Panc1 (cell line): ENCODE measurements around the gene AACS. TPM values are rescaled to one million over a fixed set of nuclear protein-coding genes. Genes with fewer than 3 reads are reported as not detected.

Experiments
- ATAC-seq: fragments of 200-7000 bp; cut with Tn5 transposase; 2 replicates; pipeline ENCODE4 v1.9.1; 2020; ENCODE audit warnings: mild to moderate bottlenecking, moderate library complexity
- BruUV-seq: library from RNA; stranded (reverse); fragments of 400-500 nt; replicated peaks from 2 replicates; lab custom pipeline; 2021; lab: Mats Ljungman, UMichigan
- CTCF ChIA-PET: fragments of 300-600 bp; sonication (Branson Sonifier 250); formaldehyde crosslinking; loops from one replicate; lab custom pipeline; 2022; ENCODE audit warnings: antibody characterized with exemption; lab: Charles Lee
- POLR2A ChIA-PET: fragments of 300-600 bp; sonication (Branson Sonifier 250); formaldehyde crosslinking; loops from one replicate; lab custom pipeline; 2022; ENCODE audit warnings: antibody characterized with exemption; lab: Charles Lee
- DNase-seq: peaks from one replicate; pipeline ENCODE4 v3.0.0-alpha.2; 2010; ENCODE audit warnings: low read depth, low spot score
- H3K27ac ChIP-seq: 2 replicates; pipeline ENCODE4 v1.5.1; 2011; ENCODE audit warnings: mild to moderate bottlenecking, low read length, inconsistent platforms
- H3K27me3 ChIP-seq: fragments of 200-500 bp; sonication (Bioruptor generic); 2 replicates; pipeline ENCODE4 v1.6.0; 2014; ENCODE audit warnings: low read length, inconsistent platforms; ENCODE audit not compliant: control insufficient read depth, insufficient read depth
- H3K36me3 ChIP-seq: fragments of 200-500 bp; sonication (Bioruptor generic); 2 replicates; pipeline ENCODE4 v1.5.1; 2014; ENCODE audit warnings: inconsistent platforms, mild to moderate bottlenecking, low read length, moderate library complexity; ENCODE audit not compliant: control insufficient read depth, insufficient read depth
- H3K4me1 ChIP-seq: 2 replicates; pipeline ENCODE4 v1.5.1; 2011; ENCODE audit warnings: inconsistent platforms, mild to moderate bottlenecking, low read length, moderate library complexity; ENCODE audit not compliant: control insufficient read depth, insufficient read depth
- H3K4me3 ChIP-seq, 2 experiments: 2 replicates each; pipeline ENCODE4 v1.5.1; 2011 to 2012; ENCODE audit warnings: low read depth in 2 of 2, low read length in 2 of 2, mild to moderate bottlenecking in 2 of 2, inconsistent platforms in 1 of 2, moderate library complexity in 1 of 2
- H3K9me3 ChIP-seq: fragments of 200-500 bp; sonication (Bioruptor generic); 2 replicates; pipeline ENCODE4 v1.5.1; 2014; ENCODE audit warnings: low read depth, mild to moderate bottlenecking, inconsistent platforms, low read length, moderate library complexity; ENCODE audit not compliant: control insufficient read depth, insufficient read depth
- POLR2AphosphoS5 ChIP-seq: IDR thresholded peaks from 2 replicates; pipeline ENCODE4 v1.6.1; 2012; ENCODE audit warnings: mild to moderate bottlenecking, low read depth, low read length, moderate library complexity
- REST ChIP-seq, 2 experiments: IDR thresholded peaks; 2 replicates each; pipeline ENCODE4 v1.6.1; 2011 to 2012; ENCODE audit warnings: low read depth in 2 of 2, control low read depth in 1 of 2, low read length in 1 of 2, mild to moderate bottlenecking in 1 of 2, moderate library complexity in 1 of 2; ENCODE audit not compliant: insufficient read depth in 1 of 2
- SIN3A ChIP-seq: IDR thresholded peaks from 2 replicates; pipeline ENCODE4 v1.6.1; 2012; ENCODE audit warnings: low read depth, mild to moderate bottlenecking, low read length, moderate library complexity, borderline replicate concordance; ENCODE audit not compliant: insufficient read depth
- TCF7L2 ChIP-seq: IDR thresholded peaks from 2 replicates; pipeline ENCODE4 v1.6.1; 2011; ENCODE audit warnings: mild to moderate bottlenecking, low read depth, low read length, inconsistent platforms
- in situ Hi-C: cut with HindIII; loops from 2 replicates; pipeline ENCODE4 v1.10.0; 2016; ENCODE audit warnings: low sequenced_read_pairs, low pct_unique_long_range_greater_than_20kb
- intact Hi-C: fragments of 100-400 bp; cut with micrococcal nuclease; formaldehyde crosslinking; loops from one replicate; pipeline ENCODE4 v1.10.0; 2022; ENCODE audit not compliant: unreplicated experiment
- total RNA-seq: library from RNA; stranded (reverse); gene quantifications from one replicate; pipeline ENCODE4 v1.2.1, GENCODE V29; 2021; ENCODE audit not compliant: unreplicated experiment
- TF ChIP-seq, protein P1 (sequence below): fragments of 450-650 bp; IDR thresholded peaks from 2 replicates; pipeline ENCODE4 v1.5.1; 2017; ENCODE audit warnings: mild to moderate bottlenecking

The AACS gene
- total RNA-seq, 1 experiment from 2014 or later: 34.7 TPM

DNA sequence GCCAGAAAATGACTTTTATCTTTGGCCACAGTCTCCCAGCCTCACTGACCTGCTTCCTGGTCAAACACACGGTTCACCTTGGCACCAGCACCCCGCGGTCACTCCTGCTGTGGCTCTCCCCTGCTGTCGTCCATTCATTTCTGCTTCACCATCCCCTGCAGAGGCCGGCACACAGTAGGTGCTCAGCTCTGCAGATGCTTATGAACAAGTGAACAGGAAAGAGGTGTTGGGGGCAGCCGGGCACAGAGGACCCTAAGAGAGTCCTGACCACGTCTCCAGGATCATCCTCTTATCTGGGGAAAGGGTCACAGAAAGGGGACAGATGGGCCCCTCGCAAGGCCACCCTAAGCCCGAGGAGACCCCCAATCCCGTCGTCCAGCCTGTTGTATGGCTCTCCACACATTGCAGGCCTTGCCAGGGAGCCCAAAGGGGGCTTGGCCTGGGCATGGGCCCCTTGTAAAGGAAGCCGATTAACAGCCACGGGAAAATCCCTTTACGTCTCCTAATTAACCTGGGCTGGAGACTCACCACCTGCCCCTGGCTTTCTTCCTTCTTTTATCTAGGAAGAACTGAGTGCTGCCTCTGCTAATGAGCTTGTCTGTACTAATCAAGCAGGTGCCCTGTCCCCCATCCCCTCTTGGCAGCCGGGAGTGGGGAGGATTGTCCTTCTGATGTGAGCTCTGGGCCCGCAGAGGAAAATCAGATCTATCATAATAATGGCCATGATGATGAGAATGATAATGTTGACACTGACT is 119.2 kb downstream of the AACS start:
- ATAC-seq (no peak), DNase-seq (no peak)
- in situ Hi-C loops: no loop called here
- peaks cover 31% of the 10 kb centered on the region for H3K27me3 ChIP-seq
- no peak overlapping the region for H3K27ac ChIP-seq
- no peak overlapping the region for H3K4me3 ChIP-seq
- H3K36me3 ChIP-seq: no peaks in the 10 kb centered on the region
- H3K4me1 ChIP-seq: peaks cover 17% of the 10 kb centered on the region
- POLR2A ChIA-PET: no interaction called here
- CTCF ChIA-PET: interaction anchor here (0.6 to 1.0 kb wide), 3 partner anchors 12 to 218 kb away, joined by 3 to 6 read pairs (median 3); no protein-coding TSS in a partner anchor
- intact Hi-C loops: loop anchor here (5.0 to 10.0 kb wide), 2 partner anchors 143 to 350 kb away; no protein-coding TSS in a partner anchor
- TF ChIP-seq SIN3A (no peak), POLR2AphosphoS5 (no peak), TCF7L2 (no peak), REST (IDR thresholded peaks at IDR 0.05; ENCODE audit: insufficient read depth in 1 of 2, low read depth in 2 of 2, low read length in 1 of 2) (no peak)
- TF ChIP-seq, protein P1, sequence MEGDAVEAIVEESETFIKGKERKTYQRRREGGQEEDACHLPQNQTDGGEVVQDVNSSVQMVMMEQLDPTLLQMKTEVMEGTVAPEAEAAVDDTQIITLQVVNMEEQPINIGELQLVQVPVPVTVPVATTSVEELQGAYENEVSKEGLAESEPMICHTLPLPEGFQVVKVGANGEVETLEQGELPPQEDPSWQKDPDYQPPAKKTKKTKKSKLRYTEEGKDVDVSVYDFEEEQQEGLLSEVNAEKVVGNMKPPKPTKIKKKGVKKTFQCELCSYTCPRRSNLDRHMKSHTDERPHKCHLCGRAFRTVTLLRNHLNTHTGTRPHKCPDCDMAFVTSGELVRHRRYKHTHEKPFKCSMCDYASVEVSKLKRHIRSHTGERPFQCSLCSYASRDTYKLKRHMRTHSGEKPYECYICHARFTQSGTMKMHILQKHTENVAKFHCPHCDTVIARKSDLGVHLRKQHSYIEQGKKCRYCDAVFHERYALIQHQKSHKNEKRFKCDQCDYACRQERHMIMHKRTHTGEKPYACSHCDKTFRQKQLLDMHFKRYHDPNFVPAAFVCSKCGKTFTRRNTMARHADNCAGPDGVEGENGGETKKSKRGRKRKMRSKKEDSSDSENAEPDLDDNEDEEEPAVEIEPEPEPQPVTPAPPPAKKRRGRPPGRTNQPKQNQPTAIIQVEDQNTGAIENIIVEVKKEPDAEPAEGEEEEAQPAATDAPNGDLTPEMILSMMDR: no peak
- H3K9me3 ChIP-seq: no peaks in the 10 kb centered on the region
- no TSS peak for BruUV-seq

- Histone ChIP-seq H3K4me1 (peaks cover 17% of the 10 kb centered on the region), H3K27me3 (peaks cover 26% of the 10 kb centered on the region), H3K9me3 (no peaks in the 10 kb centered on the region), H3K27ac (no peak overlapping the region), H3K36me3 (no peaks in the 10 kb centered on the region), H3K4me3 (peak overlapping the region in 1 of 2 experiments; percentile 29; a peak in 2 of 4 replicates)
- BruUV-seq: no TSS peak
- no peak for TF ChIP-seq POLR2AphosphoS5
- TF ChIP-seq SIN3A: no peak
- no peak for TF ChIP-seq TCF7L2
- TF ChIP-seq, protein P1: no peak
- TF ChIP-seq REST (IDR thresholded peaks at IDR 0.05; ENCODE audit: insufficient read depth in 1 of 2, low read depth in 2 of 2, low read length in 1 of 2): no peak
- CTCF ChIA-PET: no interaction called here
- in situ Hi-C loops (no loop called here), intact Hi-C loops (loop anchor here (10.0 kb wide), 1 partner anchor 349 kb away; no protein-coding TSS in a partner anchor)
- POLR2A ChIA-PET: no interaction called here
- ATAC-seq: peak; percentile 25
- no peak for DNase-seq
These were observed 120.1 kb downstream of the AACS start for GRCh38 chr12:125185311-125185739.
